GM18873 (cell line): ENCODE data around the gene MTM1.

Experiments
- ATAC-seq: cut with Tn5 transposase; IDR thresholded peaks from one replicate; pipeline ENCODE4 v1.9.1; 2021; ENCODE audit warnings: mild to moderate bottlenecking, moderate library complexity, moderate number of reproducible peaks; ENCODE audit not compliant: unreplicated experiment, low FRiP score

The MTM1 gene

DNA sequence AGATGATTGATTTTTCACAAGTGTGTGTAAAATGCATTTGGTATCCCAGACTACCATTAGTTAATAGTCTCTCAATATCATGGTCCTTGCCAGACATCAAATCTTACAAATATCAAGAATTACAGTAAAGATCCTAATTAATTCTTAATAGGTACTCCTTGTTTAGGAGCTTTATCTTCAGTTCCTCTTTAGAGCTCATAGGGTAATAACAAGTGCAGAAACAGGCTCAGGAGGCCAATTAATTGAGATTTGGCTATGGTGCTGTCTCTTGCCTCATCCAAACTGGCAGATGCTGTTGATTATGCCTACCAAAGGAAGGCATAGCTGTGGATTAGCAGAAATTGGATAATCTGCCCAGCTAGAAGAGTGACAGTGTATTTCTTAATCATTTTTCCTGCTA is 131.7 kb downstream of the MTM1 start:
- ATAC-seq: no peak

DNA sequence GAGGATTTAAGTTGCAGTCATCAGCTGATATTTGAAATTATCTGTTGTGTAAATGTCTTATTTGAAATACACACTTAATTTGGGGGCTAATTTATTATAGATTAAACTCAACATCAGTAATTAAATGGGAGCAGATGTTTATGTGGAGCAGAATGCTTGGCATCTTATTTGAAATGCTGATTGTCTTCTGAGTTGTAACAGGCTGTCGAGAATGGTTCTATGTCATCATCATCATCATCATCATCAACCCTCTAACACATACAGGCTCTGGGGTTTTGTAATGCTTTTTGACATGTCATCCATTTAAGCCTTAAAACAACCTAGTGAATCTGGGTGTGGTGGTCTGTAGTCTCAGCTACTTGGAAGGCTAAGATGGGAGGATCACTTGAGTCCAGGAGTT is 133.0 kb downstream of the MTM1 start:
- ATAC-seq: no peak

DNA sequence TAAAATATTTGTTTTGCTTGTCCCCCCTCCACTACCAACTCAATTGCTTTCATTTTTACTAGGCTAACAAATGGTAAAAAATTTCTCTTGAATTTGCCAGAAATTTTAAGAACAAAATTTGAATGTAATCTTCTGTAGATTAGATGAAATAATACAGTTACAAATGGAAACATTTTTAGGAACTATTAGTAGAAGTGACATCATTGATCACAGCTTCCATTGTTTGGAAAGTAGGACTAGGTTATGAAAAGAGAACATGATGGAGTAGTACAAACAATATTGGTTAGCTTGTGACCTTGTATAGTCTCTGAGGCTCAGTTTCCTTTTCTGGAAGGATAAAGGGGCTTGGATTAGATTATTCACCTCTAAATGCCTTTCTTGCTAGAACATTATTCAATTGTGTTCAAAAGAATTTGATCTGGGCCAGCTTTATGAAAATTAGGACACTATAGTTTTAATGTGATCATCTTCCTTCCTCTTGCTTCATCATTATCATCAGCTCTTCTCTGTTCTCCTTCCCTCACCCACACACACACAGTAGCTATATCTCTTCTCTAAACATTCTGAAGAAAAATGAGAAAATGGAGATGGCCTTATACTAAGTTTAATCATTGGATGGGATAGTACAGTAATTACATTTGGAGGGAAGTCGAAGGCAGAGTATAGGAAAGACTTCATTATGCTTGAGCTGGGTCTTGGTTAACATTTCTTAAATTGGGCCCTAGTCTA is 134.7 kb downstream of the MTM1 start:
- ATAC-seq: no peak

DNA sequence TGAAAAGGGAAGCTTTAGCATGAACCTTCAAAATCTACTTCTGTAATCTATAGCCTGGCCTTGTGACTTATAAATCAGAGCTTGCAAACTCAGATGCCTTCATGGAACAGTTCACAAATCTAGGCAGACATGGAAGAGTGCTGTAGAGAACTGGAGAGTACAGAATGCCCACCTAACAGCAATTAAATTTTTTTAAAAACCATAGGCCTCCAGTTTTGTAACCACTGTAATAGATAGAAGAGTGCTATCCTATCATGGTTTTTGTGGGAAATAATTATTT is 135.2 kb downstream of the MTM1 start:
- no peak for ATAC-seq

DNA sequence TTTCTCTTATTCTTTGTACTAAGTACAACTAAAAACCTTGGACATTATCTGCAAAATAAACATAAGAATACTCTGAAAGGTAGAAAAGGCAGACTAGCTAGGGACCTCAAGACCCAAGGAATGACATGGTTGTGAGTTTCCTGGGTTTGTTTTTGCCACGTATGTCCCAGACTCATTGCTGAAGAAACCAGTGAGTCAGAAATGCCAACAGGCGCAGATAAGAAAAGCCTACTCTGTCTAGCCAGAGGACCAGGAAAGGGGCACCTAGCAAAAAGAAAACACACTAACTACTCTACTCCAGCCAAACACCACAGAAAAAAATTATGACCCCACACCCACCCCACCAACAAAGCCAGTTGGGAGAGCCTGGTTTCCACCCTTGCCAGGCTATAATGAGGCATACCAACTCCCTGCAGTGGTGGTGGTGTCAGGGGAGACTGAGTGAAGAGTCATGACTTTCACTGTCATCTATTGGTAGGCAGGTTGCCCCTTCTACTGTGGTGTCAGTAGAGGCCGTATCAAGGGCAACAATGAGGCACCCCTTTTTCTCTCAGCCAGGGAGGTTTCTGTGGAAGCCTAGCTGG is 135.7 kb downstream of the MTM1 start:
- no peak for ATAC-seq

DNA sequence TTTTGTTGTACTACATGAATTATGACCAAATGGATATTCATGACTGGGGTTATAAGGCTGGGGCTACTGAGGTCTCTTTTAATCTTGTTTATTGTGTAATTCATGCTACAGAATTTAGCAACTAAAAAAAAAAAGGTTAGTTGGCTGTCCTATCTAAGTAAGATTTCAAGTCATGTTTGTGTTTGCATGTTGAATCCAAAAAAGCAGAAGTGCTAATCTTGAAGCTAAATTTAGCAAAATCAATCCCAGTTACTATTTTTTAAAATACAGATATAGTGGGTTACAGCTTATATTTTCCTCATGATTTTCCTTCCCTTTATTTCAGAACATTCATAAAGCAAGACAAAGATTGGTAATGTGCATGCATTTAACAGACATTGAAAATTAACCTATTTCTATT is 144.2 kb downstream of the MTM1 start:
- ATAC-seq: no peak

DNA sequence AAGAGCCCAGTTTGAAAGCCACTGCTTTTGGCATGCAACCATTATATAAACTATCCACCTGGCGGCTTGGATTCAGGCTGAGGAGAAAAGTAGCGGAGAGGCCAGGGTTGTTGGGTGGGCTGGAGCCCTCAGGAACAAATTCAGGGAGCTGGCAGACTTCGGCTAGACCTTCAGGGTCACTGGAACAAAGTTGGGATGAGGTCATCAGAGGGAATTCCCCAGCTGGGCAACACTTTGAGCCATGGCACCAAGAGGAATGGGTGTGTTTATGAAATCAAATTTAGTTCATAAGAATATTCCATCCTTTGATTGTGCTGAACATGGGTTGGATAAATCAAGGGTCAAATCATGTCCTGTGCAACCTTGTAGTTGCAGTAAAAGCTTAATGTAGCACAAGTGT is 146.8 kb downstream of the MTM1 start:
- no peak for ATAC-seq

DNA sequence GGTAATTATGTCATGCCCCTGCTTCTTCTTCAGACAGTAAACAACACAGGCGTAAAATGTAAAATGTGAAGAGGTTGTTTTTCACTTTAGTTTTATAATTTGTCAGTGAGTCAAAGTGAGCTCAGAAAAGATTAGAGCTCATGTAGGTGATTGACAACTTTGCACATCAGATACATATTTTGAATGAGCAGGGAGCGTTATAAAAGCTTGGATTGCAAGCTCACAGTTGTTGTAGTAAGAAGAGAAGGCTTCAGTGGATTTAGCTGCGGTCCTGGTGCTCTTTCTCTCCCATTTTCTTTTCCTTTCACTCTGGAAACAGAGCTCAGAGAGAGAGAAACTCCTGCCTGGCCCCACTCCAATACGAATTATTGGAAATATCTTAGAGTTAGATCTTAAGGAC is 151.2 kb downstream of the MTM1 start:
- ATAC-seq: no peak
